ENCODE results near the gene ATG101. TPM values are rescaled to one million over a fixed set of nuclear protein-coding genes. Genes with fewer than 3 reads are reported as not detected.

The ATG101 gene
- total and polyA plus RNA-seq, 9 donors: 13.6 to 48.7 (median 28.5) TPM

DNA sequence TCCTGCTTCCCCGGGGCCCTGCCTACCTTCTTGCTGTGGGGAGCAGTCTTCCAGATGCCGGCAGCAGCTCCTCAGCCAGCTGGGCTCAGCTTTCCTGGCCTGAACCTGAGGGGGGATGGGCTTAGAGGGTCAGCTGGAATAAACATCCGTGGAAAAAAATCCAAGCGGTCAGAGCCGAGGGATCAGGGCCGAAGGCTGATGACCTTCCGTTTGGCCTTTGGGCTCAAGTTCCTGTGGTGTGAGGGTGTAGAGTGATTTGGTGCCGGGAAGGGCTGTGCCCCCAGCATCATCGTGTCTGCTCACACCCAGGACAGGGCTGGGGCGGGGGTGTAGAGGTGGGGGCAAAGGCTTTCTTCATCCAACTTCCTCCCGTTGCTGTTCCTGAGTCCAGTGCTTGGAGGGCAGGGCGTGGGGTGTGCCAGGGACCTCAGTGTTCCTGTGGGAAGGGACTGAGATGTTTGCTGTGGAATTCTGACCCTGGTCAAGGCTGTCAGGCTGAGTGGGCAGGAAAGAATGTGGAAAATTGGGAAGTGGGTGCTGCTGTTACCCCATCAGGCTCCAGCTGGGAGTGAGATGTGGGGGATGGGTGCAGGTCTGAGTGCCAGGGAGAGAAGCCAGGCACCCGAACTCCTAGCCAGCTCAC is 12.4 kb downstream of the ATG101 start:
- Histone ChIP-seq H3K9me3 (no peaks in the 10 kb centered on the region), H3K4me1 (ENCODE audit: insufficient read depth) (peaks cover 19% of the 10 kb centered on the region), H3K4me3 (no peak overlapping the region), H3K36me3 (no peaks in the 10 kb centered on the region), H3K27ac (peak overlapping the region; percentile 87 to 88), H3K27me3 (no peaks in the 10 kb centered on the region)
- intact Hi-C loops (cut with DNase I): loop anchor here in 3 of 4 donors (2.0 to 5.0 kb wide), 2 partner anchors 57 to 75 kb away; partner anchors contain the start of gene TAMALIN (in 1 of the 3)
- 4 to 11% (median 5%) methylated on average over 13 of the region's 13 CpGs for WGBS, 3 donors
- peak; percentile 80 to 83 (median 80) for DNase-seq
- no peak for TF ChIP-seq POLR2A (IDR thresholded peaks at IDR 0.05)

DNA sequence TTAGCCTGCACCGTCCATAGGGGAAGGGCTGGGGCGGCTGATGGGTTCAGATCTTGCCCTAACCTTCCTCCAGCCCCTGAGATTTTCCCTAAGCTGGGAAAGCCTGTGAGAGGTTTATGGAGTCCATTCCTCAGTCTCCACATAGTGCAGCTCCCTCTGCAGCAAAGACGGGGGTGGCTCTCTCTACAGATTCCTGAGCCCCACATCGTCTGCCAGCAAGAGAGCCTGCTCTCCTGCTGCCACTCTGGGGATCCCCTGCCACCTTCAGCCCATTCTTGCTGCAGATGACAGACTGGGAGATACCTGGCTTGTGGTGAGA is 12.8 kb downstream of the ATG101 start:
- H3K9me3 ChIP-seq: no peaks in the 10 kb centered on the region
- no peaks in the 10 kb centered on the region for H3K27me3 ChIP-seq
- H3K4me3 ChIP-seq: no peak overlapping the region
- no peaks in the 10 kb centered on the region for H3K36me3 ChIP-seq
- WGBS, 3 donors: 18 to 34% (median 23%) methylated on average over 4 of the region's 4 CpGs
- intact Hi-C loops (cut with DNase I): loop anchor here in 3 of 4 donors (2.0 to 5.0 kb wide), 2 partner anchors 58 to 75 kb away; partner anchors contain the start of gene TAMALIN (in 1 of the 3)
- H3K27ac ChIP-seq: peak overlapping the region; percentile 87 to 88
- TF ChIP-seq, protein P1, sequence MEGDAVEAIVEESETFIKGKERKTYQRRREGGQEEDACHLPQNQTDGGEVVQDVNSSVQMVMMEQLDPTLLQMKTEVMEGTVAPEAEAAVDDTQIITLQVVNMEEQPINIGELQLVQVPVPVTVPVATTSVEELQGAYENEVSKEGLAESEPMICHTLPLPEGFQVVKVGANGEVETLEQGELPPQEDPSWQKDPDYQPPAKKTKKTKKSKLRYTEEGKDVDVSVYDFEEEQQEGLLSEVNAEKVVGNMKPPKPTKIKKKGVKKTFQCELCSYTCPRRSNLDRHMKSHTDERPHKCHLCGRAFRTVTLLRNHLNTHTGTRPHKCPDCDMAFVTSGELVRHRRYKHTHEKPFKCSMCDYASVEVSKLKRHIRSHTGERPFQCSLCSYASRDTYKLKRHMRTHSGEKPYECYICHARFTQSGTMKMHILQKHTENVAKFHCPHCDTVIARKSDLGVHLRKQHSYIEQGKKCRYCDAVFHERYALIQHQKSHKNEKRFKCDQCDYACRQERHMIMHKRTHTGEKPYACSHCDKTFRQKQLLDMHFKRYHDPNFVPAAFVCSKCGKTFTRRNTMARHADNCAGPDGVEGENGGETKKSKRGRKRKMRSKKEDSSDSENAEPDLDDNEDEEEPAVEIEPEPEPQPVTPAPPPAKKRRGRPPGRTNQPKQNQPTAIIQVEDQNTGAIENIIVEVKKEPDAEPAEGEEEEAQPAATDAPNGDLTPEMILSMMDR (IDR thresholded peaks at IDR 0.05): no peak
- TF ChIP-seq EP300 (IDR thresholded peaks at IDR 0.05): no peak
- no peak for TF ChIP-seq POLR2A (IDR thresholded peaks at IDR 0.05)
- H3K4me1 ChIP-seq (ENCODE audit: insufficient read depth): peaks cover 19% of the 10 kb centered on the region
- DNase-seq: no peak

DNA sequence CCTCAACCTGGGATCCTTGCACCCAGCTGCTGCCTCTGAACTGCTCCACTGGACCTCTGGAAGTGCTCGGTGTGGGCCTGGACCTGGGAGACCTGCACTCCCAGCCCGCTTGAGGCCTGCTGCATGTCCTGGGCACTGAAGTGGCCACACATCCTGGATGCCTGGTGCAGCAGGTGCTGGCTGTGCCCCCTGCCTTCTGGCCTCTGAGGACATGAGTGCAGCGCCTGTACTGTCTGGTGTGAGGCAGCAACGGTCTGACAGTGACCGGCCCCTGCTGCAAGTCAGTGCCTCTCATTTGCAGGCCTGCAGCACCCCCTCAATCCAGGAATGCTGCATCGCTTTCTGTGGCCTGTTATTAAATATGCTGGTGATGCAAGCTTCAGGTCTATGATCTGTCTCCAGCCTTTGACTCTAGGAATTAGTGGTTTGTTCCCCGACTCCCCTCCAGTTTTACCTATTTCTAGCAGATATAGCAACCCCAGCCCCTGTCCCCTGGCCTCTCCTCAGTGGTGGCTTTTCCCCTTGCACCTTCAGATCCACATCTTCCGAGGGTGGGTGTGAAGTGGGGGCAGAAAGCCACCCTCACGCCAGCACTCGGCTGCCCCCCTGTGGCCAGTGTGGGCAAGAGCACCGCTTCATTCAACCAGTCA is 13.3 kb downstream of the ATG101 start:
- no peak overlapping the region for H3K4me3 ChIP-seq
- peaks cover 19% of the 10 kb centered on the region for H3K4me1 ChIP-seq (ENCODE audit: insufficient read depth)
- intact Hi-C loops (cut with DNase I): loop anchor here (1.0 to 5.0 kb wide), 3 partner anchors 58 to 76 kb away; partner anchors contain the start of gene TAMALIN (in 1 of the 4)
- no peaks in the 10 kb centered on the region for H3K27me3 ChIP-seq
- no peaks in the 10 kb centered on the region for H3K36me3 ChIP-seq
- 20 to 25% (median 25%) methylated on average over 11 of the region's 11 CpGs for WGBS, 3 donors
- peak overlapping the region; percentile 87 to 88 for H3K27ac ChIP-seq
- TF ChIP-seq EP300 (IDR thresholded peaks at IDR 0.05) (no peak), POLR2A (IDR thresholded peaks at IDR 0.05) (peak; percentile 26)
- TF ChIP-seq, protein P1 (IDR thresholded peaks at IDR 0.05): peak; percentile 92 to 98 (median 97)
- no peaks in the 10 kb centered on the region for H3K9me3 ChIP-seq
- peak; percentile 67 to 83 (median 73) for DNase-seq

DNA sequence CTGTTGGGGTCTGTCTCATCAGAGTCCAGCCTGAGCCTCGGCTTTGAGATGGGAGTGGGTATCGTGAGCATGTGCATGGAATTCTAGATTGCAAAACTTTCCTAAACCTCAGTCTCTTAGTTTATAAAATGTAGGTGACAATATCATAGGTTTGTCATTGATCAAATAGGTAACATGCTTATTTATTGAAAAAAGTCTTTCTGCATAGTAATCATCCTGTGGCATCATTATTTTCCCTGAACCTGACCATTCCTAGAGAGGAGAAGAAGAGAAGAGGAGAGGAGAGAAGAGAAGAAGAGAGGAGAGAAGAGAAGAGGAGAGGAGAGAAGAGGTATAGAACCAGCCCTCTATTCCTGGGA is 13.8 kb downstream of the ATG101 start:
- H3K4me3 ChIP-seq: no peak overlapping the region
- no peak for DNase-seq
- no peak overlapping the region for H3K27ac ChIP-seq
- H3K27me3 ChIP-seq: no peaks in the 10 kb centered on the region
- peaks cover 19% of the 10 kb centered on the region for H3K4me1 ChIP-seq (ENCODE audit: insufficient read depth)
- no peaks in the 10 kb centered on the region for H3K9me3 ChIP-seq
- 4 to 6% (median 5%) methylated on average over 2 of the region's 2 CpGs for WGBS, 3 donors
- H3K36me3 ChIP-seq: no peaks in the 10 kb centered on the region
- intact Hi-C loops (cut with DNase I): loop anchor here (1.0 to 5.0 kb wide), 3 partner anchors 58 to 76 kb away; partner anchors contain the start of gene TAMALIN (in 1 of the 4)
- TF ChIP-seq, protein P1 (IDR thresholded peaks at IDR 0.05): no peak
- TF ChIP-seq POLR2A (IDR thresholded peaks at IDR 0.05) (no peak), EP300 (IDR thresholded peaks at IDR 0.05) (no peak)
